MM.1S (cell line): Measurements from ENCODE around the gene REXO4.

Experiments used
- DNase-seq: peaks from one replicate; pipeline ENCODE4 v3.0.0-alpha.2; 2015
- H2AFZ ChIP-seq: fragments of 300-600 bp; sonication (generic); 2 replicates; pipeline ENCODE4 v1.6.0; 2016; ENCODE audit warnings: antibody characterized with exemption, low read length
- H3F3A ChIP-seq: fragments of 300-600 bp; sonication (generic); 2 replicates; pipeline ENCODE4 v1.6.1; 2016; ENCODE audit warnings: mild to moderate bottlenecking, antibody characterized with exemption, low read length, moderate library complexity, mixed read lengths; ENCODE audit not compliant: insufficient read depth
- H3K27ac ChIP-seq: fragments of 300-600 bp; sonication (generic); 2 replicates; pipeline ENCODE4 v1.5.1; 2016; ENCODE audit warnings: mild to moderate bottlenecking, low read length
- H3K27me3 ChIP-seq: fragments of 300-600 bp; sonication (generic); replicated peaks from 2 replicates; pipeline ENCODE4 v1.6.0; 2016; ENCODE audit warnings: low read length; ENCODE audit not compliant: insufficient read depth
- H3K36me3 ChIP-seq: fragments of 300-600 bp; sonication (generic); replicated peaks from 2 replicates; pipeline ENCODE4 v1.6.1; 2016; ENCODE audit warnings: mild to moderate bottlenecking, low read length, mixed read lengths; ENCODE audit not compliant: insufficient read depth
- H3K4me1 ChIP-seq: fragments of 300-600 bp; sonication (generic); 2 replicates; pipeline ENCODE4 v1.6.1; 2016; ENCODE audit warnings: low read length, mixed read lengths
- H3K4me2 ChIP-seq: fragments of 300-600 bp; sonication (generic); 2 replicates; pipeline ENCODE4 v1.6.0; 2016; ENCODE audit warnings: low read depth, low read length
- H3K4me3 ChIP-seq: fragments of 300-600 bp; sonication (generic); 2 replicates; pipeline ENCODE4 v1.5.1; 2016; ENCODE audit warnings: low read length, mixed read lengths
- H3K79me2 ChIP-seq: fragments of 300-600 bp; sonication (generic); 2 replicates; pipeline ENCODE4 v1.6.1; 2016; ENCODE audit warnings: mixed run types, low read length, mixed read lengths
- H3K9ac ChIP-seq: fragments of 300-600 bp; sonication (generic); 2 replicates; pipeline ENCODE4 v1.6.1; 2016; ENCODE audit warnings: low read length, mixed read lengths
- H3K9me2 ChIP-seq: fragments of 300-600 bp; sonication (generic); replicated peaks from 2 replicates; pipeline ENCODE4 v1.6.1; 2016; ENCODE audit warnings: mild to moderate bottlenecking, low read length, mixed read lengths; ENCODE audit not compliant: insufficient read depth
- H3K9me3 ChIP-seq: fragments of 300-600 bp; sonication (generic); replicated peaks from 2 replicates; pipeline ENCODE4 v1.6.1; 2016; ENCODE audit warnings: mild to moderate bottlenecking, low read length, mixed read lengths; ENCODE audit not compliant: insufficient read depth
- H4K20me1 ChIP-seq: fragments of 300-600 bp; sonication (generic); 2 replicates; pipeline ENCODE4 v1.6.1; 2016; ENCODE audit warnings: mild to moderate bottlenecking, low read length, moderate library complexity, mixed read lengths; ENCODE audit not compliant: insufficient read depth
- EZH2 ChIP-seq: fragments of 300-600 bp; sonication (generic); optimal IDR thresholded peaks from 2 replicates; pipeline ENCODE3; 2017; ENCODE audit warnings: low read depth, mild to moderate bottlenecking, antibody characterized with exemption, low read length, mixed read lengths
- EZH2phosphoT487 ChIP-seq: fragments of 300-600 bp; sonication (generic); IDR thresholded peaks from 2 replicates; pipeline ENCODE4 v1.6.1; 2018; ENCODE audit warnings: antibody characterized with exemption, low read length
- TF ChIP-seq, protein P1 (sequence below): fragments of 300-600 bp; sonication (generic); IDR thresholded peaks from 2 replicates; pipeline ENCODE4 v1.5.1; 2016; ENCODE audit warnings: antibody characterized with exemption, low read length, mixed read lengths

Gene REXO4

DNA sequence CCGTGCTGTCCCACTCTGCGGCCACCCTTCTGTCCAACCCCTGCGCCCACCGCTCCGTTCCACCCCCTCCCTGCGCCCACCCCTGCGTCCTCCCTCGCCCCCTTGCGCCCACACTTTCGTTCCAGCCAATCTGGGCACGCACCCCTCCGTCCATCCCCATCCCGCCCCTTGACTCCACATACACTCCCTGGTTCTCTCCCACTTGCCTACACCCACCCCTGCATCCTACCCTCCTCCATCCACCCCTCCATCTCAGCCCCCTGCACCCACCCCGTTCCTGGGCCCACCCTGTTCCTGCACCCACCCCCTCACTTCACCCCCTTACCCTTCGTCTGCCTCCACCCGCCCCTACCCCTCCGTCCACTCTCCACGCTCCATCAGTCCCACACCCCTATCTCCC, 11.4 kb upstream of the REXO4 start:
- Histone ChIP-seq H2AFZ (no peak overlapping the region), H3K79me2 (no peaks in the 10 kb centered on the region), H3K4me3 (no peak overlapping the region), H3F3A (no peaks in the 10 kb centered on the region), H3K4me2 (no peak overlapping the region), H4K20me1 (no peaks in the 10 kb centered on the region), H3K27me3 (peaks cover 69% of the 10 kb centered on the region), H3K27ac (no peak overlapping the region), H3K9me2 (no peaks in the 10 kb centered on the region), H3K9me3 (no peaks in the 10 kb centered on the region), H3K9ac (no peak overlapping the region), H3K4me1 (no peaks in the 10 kb centered on the region), H3K36me3 (no peaks in the 10 kb centered on the region)
- TF ChIP-seq, protein P1, sequence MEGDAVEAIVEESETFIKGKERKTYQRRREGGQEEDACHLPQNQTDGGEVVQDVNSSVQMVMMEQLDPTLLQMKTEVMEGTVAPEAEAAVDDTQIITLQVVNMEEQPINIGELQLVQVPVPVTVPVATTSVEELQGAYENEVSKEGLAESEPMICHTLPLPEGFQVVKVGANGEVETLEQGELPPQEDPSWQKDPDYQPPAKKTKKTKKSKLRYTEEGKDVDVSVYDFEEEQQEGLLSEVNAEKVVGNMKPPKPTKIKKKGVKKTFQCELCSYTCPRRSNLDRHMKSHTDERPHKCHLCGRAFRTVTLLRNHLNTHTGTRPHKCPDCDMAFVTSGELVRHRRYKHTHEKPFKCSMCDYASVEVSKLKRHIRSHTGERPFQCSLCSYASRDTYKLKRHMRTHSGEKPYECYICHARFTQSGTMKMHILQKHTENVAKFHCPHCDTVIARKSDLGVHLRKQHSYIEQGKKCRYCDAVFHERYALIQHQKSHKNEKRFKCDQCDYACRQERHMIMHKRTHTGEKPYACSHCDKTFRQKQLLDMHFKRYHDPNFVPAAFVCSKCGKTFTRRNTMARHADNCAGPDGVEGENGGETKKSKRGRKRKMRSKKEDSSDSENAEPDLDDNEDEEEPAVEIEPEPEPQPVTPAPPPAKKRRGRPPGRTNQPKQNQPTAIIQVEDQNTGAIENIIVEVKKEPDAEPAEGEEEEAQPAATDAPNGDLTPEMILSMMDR: no peak
- TF ChIP-seq EZH2 (no peak), EZH2phosphoT487 (no peak)
- no peak for DNase-seq

DNA sequence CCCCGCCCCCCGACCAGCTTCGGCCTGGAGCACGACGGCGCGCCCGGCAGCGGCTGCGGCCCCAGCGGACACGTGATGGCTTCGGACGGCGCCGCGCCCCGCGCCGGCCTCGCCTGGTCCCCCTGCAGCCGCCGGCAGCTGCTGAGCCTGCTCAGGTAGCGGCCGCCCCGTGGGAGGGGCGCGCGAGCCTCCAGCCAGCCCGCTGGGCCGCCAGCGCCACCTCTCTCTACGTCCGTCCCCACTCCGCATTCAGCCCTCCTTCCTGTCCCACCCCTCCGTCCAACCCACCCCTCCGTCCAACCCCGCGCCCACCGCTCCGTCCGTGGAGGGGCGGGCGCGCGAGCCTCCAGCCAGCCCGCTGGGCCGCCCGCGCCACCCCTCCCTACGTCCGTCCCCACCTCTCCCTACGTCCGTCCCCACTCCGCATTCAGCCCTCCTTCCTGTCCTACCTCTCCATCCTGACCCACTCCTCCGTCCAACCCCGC, 10.8 kb upstream of the REXO4 start:
- H3K36me3 ChIP-seq: no peaks in the 10 kb centered on the region
- H2AFZ ChIP-seq: no peak overlapping the region
- no peaks in the 10 kb centered on the region for H4K20me1 ChIP-seq
- no peaks in the 10 kb centered on the region for H3K9me2 ChIP-seq
- H3F3A ChIP-seq: no peaks in the 10 kb centered on the region
- DNase-seq: no peak
- H3K4me1 ChIP-seq: no peaks in the 10 kb centered on the region
- no peak for TF ChIP-seq EZH2phosphoT487
- TF ChIP-seq, protein P1: no peak
- TF ChIP-seq EZH2: no peak
- no peaks in the 10 kb centered on the region for H3K79me2 ChIP-seq
- H3K27ac ChIP-seq: no peak overlapping the region
- no peak overlapping the region for H3K9ac ChIP-seq
- H3K4me2 ChIP-seq: no peak overlapping the region
- no peak overlapping the region for H3K4me3 ChIP-seq
- no peaks in the 10 kb centered on the region for H3K9me3 ChIP-seq
- H3K27me3 ChIP-seq: peaks cover 74% of the 10 kb centered on the region

DNA sequence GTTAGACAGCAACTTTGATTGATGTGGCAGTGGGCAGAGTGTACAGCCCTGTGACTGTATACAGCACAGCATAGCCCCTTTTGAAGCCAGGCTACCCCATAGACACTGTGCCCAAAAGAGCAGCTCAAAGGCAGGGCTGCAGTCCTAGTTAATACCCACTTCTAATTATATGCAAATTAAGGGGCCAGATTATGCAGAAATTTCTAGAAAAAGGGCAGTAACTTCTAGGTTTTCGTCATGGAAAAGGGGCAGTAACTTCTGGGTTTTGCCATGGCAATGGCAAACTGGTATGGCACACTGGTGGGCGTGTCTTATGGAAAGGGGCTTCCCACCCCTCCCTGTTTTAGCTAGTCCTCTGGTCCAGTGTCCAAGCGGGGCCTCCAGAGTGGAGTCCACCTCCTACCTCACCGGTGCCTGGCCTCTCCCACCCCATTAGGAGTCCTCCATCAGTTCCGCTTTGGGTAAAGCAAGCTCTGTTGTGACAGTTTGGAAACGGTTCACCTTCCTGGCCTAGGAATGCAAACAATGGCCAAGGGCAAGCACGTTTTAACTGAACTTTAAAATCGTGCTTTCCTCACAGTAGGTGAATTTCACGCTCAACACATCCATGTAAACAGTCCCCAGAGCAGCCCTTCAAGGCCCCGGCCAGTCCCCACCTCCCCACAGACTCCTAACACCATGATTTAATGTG, 10.0 kb upstream of the REXO4 start:
- Histone ChIP-seq H3K4me3 (no peak overlapping the region), H3K79me2 (no peaks in the 10 kb centered on the region), H3K9me2 (no peaks in the 10 kb centered on the region), H2AFZ (no peak overlapping the region), H3F3A (no peaks in the 10 kb centered on the region), H3K9me3 (no peaks in the 10 kb centered on the region), H3K27me3 (peaks cover 74% of the 10 kb centered on the region), H3K27ac (no peak overlapping the region), H3K36me3 (no peaks in the 10 kb centered on the region), H3K9ac (no peak overlapping the region), H3K4me2 (no peak overlapping the region), H3K4me1 (no peaks in the 10 kb centered on the region), H4K20me1 (no peaks in the 10 kb centered on the region)
- TF ChIP-seq EZH2: no peak
- TF ChIP-seq, protein P1: no peak
- no peak for TF ChIP-seq EZH2phosphoT487
- no peak for DNase-seq
